ENCODE measurements around the gene CATSPER3.

Gene CATSPER3

DNA sequence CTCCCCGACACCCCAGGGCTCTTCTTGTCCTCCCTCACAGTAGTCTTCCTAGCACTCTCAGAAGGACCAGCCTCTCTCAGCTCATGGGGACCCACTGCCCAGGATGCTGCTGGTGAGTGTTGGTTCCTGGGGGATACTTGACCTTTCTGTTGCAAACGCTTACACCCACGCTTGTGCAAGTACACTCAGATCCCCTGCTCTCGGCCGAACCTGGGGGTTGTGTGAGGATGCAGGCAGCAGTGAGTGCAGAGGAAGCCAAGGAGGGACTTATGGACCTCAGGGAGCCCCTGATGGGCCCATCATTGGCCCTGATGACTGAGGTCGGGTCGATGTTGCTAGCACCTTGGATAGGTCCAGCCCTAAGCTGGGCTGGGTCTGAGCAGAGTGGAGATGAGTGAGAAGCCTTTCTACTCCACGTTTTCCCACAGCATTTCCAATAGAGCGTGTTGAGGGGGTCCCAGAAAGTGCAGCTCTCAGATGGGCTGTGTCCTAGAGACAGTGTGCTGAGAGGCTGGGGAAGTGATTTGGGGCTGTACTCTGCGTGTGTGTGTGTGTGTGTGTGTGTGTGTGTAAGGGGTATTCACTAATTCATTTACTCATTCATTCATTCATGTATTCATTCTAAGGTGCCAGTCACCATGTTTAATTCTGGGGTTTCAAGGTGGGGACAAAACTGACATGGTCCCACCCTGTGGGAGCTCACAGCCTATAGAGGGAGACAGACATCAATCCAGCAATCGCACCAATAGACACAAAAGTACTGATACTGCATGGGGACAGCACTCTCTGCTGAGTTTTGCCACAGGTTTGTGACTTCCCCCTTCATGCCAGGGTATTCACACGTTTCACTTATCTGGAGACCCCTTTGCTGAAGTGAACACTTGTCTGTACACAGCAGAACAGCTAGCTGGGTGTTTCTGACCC, 91.6 kb downstream of the CATSPER3 start:
- DNase-seq (ENCODE audit: low spot score), result no peak
- FAIRE-seq, result no peak

DNA sequence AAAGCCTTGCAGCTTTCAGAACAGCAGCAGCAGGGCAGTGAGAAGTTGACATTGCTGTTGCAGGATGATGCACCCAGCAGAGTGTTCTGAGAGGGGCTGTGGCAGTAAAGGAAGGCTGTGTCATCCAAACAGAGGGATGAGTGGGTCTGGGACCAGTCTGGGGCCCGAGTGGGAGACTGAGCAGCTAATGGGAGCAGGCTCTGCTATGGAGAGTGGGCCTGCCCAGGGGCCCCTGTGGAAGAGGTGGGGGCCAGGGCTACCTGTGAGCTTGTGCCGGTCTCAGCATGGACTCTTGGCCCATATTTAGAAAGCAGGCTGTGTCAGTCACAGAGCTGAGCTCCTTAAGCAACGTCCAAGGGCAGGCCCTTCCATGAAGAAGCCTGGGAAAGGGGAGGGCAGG, 92.3 kb downstream of the CATSPER3 start:
- FAIRE-seq, result no peak
- no peak for DNase-seq (ENCODE audit: low spot score)

GRCh38 chr5:135061001-135061400, 93.3 kb downstream of the CATSPER3 start:
- no peak for FAIRE-seq
- no peak for DNase-seq (ENCODE audit: low spot score)

Data from RCC 7860 (cell line).